Gastroesophageal sphincter (tissue), 4 donors: ENCODE measurements around the gene LPIN1. TPM values are rescaled to one million over a fixed set of nuclear protein-coding genes. Genes with fewer than 3 reads are reported as not detected.
"Not testable (repeated sequence)": the region's sequence is repeated elsewhere in the genome, so short reads cannot be mapped to it uniquely, and the experiment has no call there.

Experiments
- ATAC-seq: fragments of 150-250 bp; one replicate; pipeline ENCODE4 v1.9.1; 2016; ENCODE audit warnings: mild to moderate bottlenecking, moderate library complexity
- H3K27ac ChIP-seq, 4 donors: fragments of 200-600 bp; sonication (generic) in 3 of 4; 1 replicate in 3 of 4; 2 replicates in 1 of 4; pipeline ENCODE4 v1.5.1; 2016 to 2019
- H3K27me3 ChIP-seq: fragments of 200-600 bp; sonication (generic); one replicate; pipeline ENCODE4 v1.5.1; 2019
- H3K36me3 ChIP-seq, 2 donors: fragments of 200-600 bp; sonication (generic); one replicate each; pipeline ENCODE4 v1.5.1; 2019; ENCODE audit warnings: control low read depth in 1 of 2
- H3K4me1 ChIP-seq, 3 donors: fragments of 200-600 bp; sonication (generic); 1 replicate in 2 of 3; 2 replicates in 1 of 3; pipeline ENCODE4 v1.5.1; 2016 to 2019; ENCODE audit warnings: control low read depth in 2 of 3
- H3K4me3 ChIP-seq, 2 donors: fragments of 200-600 bp; sonication (generic); one replicate each; pipeline ENCODE4 v1.5.1; 2019; ENCODE audit warnings: mild to moderate bottlenecking in 1 of 2, moderate library complexity in 1 of 2
- H3K9me3 ChIP-seq, 3 donors: fragments of 200-600 bp; sonication (generic); one replicate each; pipeline ENCODE4 v1.5.1; 2017 to 2019; ENCODE audit warnings: control low read depth in 2 of 3
- CTCF ChIP-seq, 4 experiments: fragments of 200-600 bp in 2 of 4; fragments of 450-650 bp in 2 of 4; sonication (generic) in 1 of 4; IDR thresholded peaks; one replicate each; pipeline ENCODE4 v1.5.1; 2017 to 2019; ENCODE audit warnings: antibody characterized with exemption in 4 of 4, mild to moderate bottlenecking in 2 of 4, moderate library complexity in 2 of 4
- EP300 ChIP-seq: sonication (generic); formaldehyde crosslinking; IDR thresholded peaks from one replicate; pipeline ENCODE4 v1.6.1; 2017; ENCODE audit warnings: antibody characterized with exemption, mild to moderate bottlenecking
- POLR2A ChIP-seq, 2 donors: fragments of 450-650 bp; IDR thresholded peaks; one replicate each; pipeline ENCODE4 v1.6.1; 2017; ENCODE audit warnings: antibody characterized with exemption in 2 of 2, mild to moderate bottlenecking in 2 of 2, moderate library complexity in 1 of 2
- POLR2AphosphoS5 ChIP-seq: sonication (generic); formaldehyde crosslinking; IDR thresholded peaks from one replicate; pipeline ENCODE4 v1.6.1; 2017; ENCODE audit warnings: antibody characterized with exemption
- WGBS, 2 donors: methylation state at CpG; one replicate each; pipeline ENCODE4 v1.1.5; 2018; ENCODE audit warnings: low coverage in 1 of 2; 5-methylcytosine and 5-hydroxymethylcytosine counted together
- total RNA-seq, 4 donors: library from RNA; depleted of rRNA; stranded (reverse); fragments of >200 nt; gene quantifications; one replicate each; pipeline ENCODE4 v1.1.0, GENCODE V29; 2016

LPIN1 gene
- total RNA-seq, 4 donors from 2014 or later, result 47.3 to 70.1 (median 50.0) TPM

- no peaks in the 10 kb centered on the region for H3K9me3 ChIP-seq
- H3K27me3 ChIP-seq, result no peaks in the 10 kb centered on the region
- TF ChIP-seq POLR2A (IDR thresholded peaks at IDR 0.05) (no peak), EP300 (no peak), POLR2AphosphoS5 (no peak), CTCF (IDR thresholded peaks at IDR 0.05) (no peak)
- H3K27ac ChIP-seq, result no peak overlapping the region
- H3K4me1 ChIP-seq, result peaks cover 0 to 6% (median 0%) of the 10 kb centered on the region in 3 donors
- no peak for ATAC-seq
- no peak overlapping the region for H3K4me3 ChIP-seq
- peaks cover 0 to 94% of the 10 kb centered on the region in 2 donors for H3K36me3 ChIP-seq
- 84 to 87% methylated on average over 3 to 10 of the region's 12 CpGs for WGBS, 2 donors
Measured at GRCh38 chr2:11809586-11810236, 63.3 kb downstream of the LPIN1 start.

GRCh38 chr2:11810237-11810977, 64.0 kb downstream of the LPIN1 start:
- 92% methylated on average over 5 to 7 of the region's 12 CpGs for WGBS, 2 donors
- H3K27me3 ChIP-seq, result no peaks in the 10 kb centered on the region
- no peak overlapping the region for H3K27ac ChIP-seq
- ATAC-seq, result no peak
- H3K9me3 ChIP-seq, result no peaks in the 10 kb centered on the region
- no peak for TF ChIP-seq CTCF (IDR thresholded peaks at IDR 0.05)
- peaks cover 0 to 94% of the 10 kb centered on the region in 2 donors for H3K36me3 ChIP-seq
- H3K4me3 ChIP-seq, result no peak overlapping the region
- H3K4me1 ChIP-seq, result peaks cover 0 to 6% (median 0%) of the 10 kb centered on the region in 3 donors

- no peak overlapping the region for H3K4me3 ChIP-seq
- peaks cover 0 to 6% (median 0%) of the 10 kb centered on the region in 3 donors for H3K4me1 ChIP-seq
- no peaks in the 10 kb centered on the region for H3K27me3 ChIP-seq
- WGBS, 2 donors, result 56 to 64% methylated on average over 2 of the region's 6 CpGs
- no peak overlapping the region for H3K27ac ChIP-seq
- H3K36me3 ChIP-seq, result peaks cover 0 to 94% of the 10 kb centered on the region in 2 donors
- H3K9me3 ChIP-seq, result no peaks in the 10 kb centered on the region
- no peak for ATAC-seq
- TF ChIP-seq POLR2AphosphoS5 (no peak), CTCF (IDR thresholded peaks at IDR 0.05) (no peak), EP300 (no peak), POLR2A (IDR thresholded peaks at IDR 0.05) (no peak)
Measured at GRCh38 chr2:11811036-11811654, 64.7 kb downstream of the LPIN1 start.

- no peak for ATAC-seq
- 89 to 95% methylated on average over 19 to 21 of the region's 25 CpGs for whole genome bisulfite sequencing, 2 donors
- H3K36me3 ChIP-seq, result peaks cover 3 to 93% of the 10 kb centered on the region in 2 donors
Measured at GRCh38 chr2:11812466-11813248, 66.2 kb downstream of the LPIN1 start.

GRCh38 chr2:11813345-11813744, 66.9 kb downstream of the LPIN1 start:
- WGBS, 2 donors, result 90 to 95% methylated on average over 2 to 10 of the region's 10 CpGs

More at GRCh38 chr2:11812466-11813248, 66.2 kb downstream of the LPIN1 start:
- Histone ChIP-seq H3K9me3 (no peaks in the 10 kb centered on the region), H3K4me1 (peaks cover 0 to 6% (median 0%) of the 10 kb centered on the region in 3 donors), H3K27ac (no peak overlapping the region), H3K4me3 (no peak overlapping the region), H3K27me3 (no peaks in the 10 kb centered on the region)
- TF ChIP-seq CTCF (IDR thresholded peaks at IDR 0.05) (no peak), EP300 (no peak), POLR2AphosphoS5 (no peak), POLR2A (IDR thresholded peaks at IDR 0.05) (no peak)

More at GRCh38 chr2:11813345-11813744, 66.9 kb downstream of the LPIN1 start:
- not testable (repeated sequence) for H3K4me3 ChIP-seq, H3K27me3 ChIP-seq, H3K4me1 ChIP-seq, ATAC-seq, H3K9me3 ChIP-seq, H3K27ac ChIP-seq
- peaks cover 3 to 91% of the 10 kb centered on the region in 2 donors for H3K36me3 ChIP-seq
